22Rv1 (cell line): ENCODE results near the gene SERPIND1.

Source experiments
- CTCF ChIP-seq: fragments of 450-650 bp; IDR thresholded peaks from 2 replicates; pipeline ENCODE4 v1.5.1; 2017; ENCODE audit warnings: mild to moderate bottlenecking
- ZFX ChIP-seq: fragments of 450-650 bp; IDR thresholded peaks from 2 replicates; pipeline ENCODE4 v1.6.1; 2017; ENCODE audit warnings: antibody characterized with exemption, borderline replicate concordance

DNA sequence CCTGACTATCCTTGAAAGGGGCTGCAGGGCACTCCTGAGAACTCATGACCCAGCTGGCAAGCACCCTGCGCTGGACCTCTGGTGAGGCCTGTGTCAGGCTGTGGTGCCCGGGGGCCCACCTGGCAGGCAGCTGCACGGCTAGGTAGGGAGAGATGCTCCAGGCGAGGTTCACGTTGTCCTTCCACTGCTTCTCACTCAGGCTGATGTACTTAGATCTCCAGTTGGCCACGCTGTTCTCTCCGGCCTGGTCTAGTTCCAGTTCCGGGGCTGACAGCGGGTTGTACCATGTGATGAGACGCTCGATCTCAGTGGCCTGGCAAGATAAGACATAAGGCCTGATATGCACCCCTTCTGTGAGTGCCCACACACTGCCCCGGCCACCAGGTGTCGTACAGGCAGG, 44.7 kb upstream of the SERPIND1 start:
- TF ChIP-seq CTCF (no peak), ZFX (no peak)
